ENCODE data around the gene IL10RA. TPM values are rescaled to one million over a fixed set of nuclear protein-coding genes. Genes with fewer than 3 reads are reported as not detected.

Gene IL10RA
- total RNA-seq, 2 experiments from 2014 or later: 161 to 187 TPM

- no peaks in the 10 kb centered on the region for H3K9me3 Mint-ChIP-seq
- ChIA-PET CTCF (interaction anchor here (0.6 to 6.0 kb wide), 8 partner anchors 12 to 142 kb away, joined by 3 to 58 read pairs (median 10); no protein-coding TSS in a partner anchor), POLR2A (no interaction called here)
- peaks cover 94% of the 10 kb centered on the region for H3K4me1 Mint-ChIP-seq
- no peaks in the 10 kb centered on the region for H3K27me3 Mint-ChIP-seq
- H3K27ac Mint-ChIP-seq: peak overlapping the region; percentile 95
- H3K4me3 Mint-ChIP-seq: peak overlapping the region; percentile 12
- peaks cover 6% of the 10 kb centered on the region for H3K36me3 Mint-ChIP-seq (ENCODE audit: low read depth)
- no peak for DNase-seq
Measured at GRCh38 chr11:117949062-117949461, 37.1 kb upstream of the IL10RA start.

GRCh38 chr11:117950301-117950700 lies 35.9 kb upstream of the IL10RA start:
- peak overlapping the region; percentile 95 for H3K27ac Mint-ChIP-seq
- ChIA-PET POLR2A (interaction anchor here (1.2 to 2.4 kb wide), 3 partner anchors 36 to 103 kb away, joined by 3 to 11 read pairs (median 6); partner anchors contain the start of gene IL10RA), CTCF (interaction anchor here (1.0 to 6.0 kb wide), 22 partner anchors 9 to 145 kb away, joined by 3 to 58 read pairs (median 6); no protein-coding TSS in a partner anchor)
- peaks cover 87% of the 10 kb centered on the region for H3K4me1 Mint-ChIP-seq
- H3K9me3 Mint-ChIP-seq: no peaks in the 10 kb centered on the region
- no peaks in the 10 kb centered on the region for H3K27me3 Mint-ChIP-seq
- peak overlapping the region; percentile 78 for H3K4me3 Mint-ChIP-seq
- peak; percentile 81 for DNase-seq
- peaks cover 9% of the 10 kb centered on the region for H3K36me3 Mint-ChIP-seq (ENCODE audit: low read depth)

DNA sequence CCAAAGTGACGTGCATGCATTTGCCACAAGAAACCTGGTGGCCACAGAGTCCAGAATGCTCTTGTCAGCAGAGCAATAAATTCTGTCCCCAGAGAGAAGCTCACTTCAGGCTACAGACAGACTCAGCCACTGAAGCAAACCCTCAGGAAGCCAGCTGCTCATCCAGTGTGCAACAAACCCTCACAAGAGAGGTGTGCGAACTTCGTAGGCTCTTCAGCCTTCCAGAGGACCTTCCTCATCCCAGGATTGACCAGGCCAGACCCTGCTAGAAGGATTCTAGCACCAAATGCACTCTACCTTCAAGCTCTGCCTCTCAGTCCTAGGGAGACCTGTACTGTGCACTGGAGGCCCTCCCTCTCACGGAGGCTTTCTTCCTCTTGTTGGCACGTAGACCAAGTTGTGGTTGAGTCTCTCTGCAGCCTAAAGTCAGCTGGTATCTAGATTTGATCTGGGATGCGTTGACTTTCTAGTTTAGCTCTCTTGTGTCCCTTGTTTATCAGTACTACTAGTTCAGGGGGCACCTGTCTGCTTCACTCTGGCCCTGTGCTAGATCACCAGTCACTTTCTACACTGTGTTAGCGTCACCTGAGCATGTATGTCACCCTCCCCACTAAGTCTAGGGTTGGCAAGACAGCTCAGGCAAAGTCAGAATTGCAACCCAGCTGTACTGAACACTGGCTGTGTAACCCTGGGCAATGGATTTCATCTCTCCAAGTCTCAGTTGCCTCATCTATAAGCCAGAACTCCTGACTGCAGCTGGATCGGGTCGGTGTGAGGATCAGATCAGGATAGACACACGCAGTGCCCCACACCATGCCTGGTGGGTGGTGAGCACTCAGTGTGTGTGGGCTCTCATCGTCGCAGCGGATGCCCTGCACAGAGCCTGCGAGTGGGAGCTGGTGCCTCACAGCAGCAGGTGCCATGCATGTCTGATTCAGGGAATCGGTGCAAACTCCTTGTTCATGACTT lies 34.9 kb upstream of the IL10RA start:
- Mint-ChIP-seq H3K9me3 (peaks cover 5% of the 10 kb centered on the region), H3K4me3 (peak overlapping the region; percentile 78), H3K36me3 (ENCODE audit: low read depth) (peaks cover 11% of the 10 kb centered on the region), H3K4me1 (peaks cover 78% of the 10 kb centered on the region), H3K27ac (peak overlapping the region; percentile 95), H3K27me3 (no peaks in the 10 kb centered on the region)
- CTCF ChIA-PET: interaction anchor here (0.7 to 6.0 kb wide), 30 partner anchors 9 to 492 kb away, joined by 3 to 58 read pairs (median 4); no protein-coding TSS in a partner anchor
- POLR2A ChIA-PET: interaction anchor here (0.7 to 2.4 kb wide), 6 partner anchors 28 to 102 kb away, joined by 3 to 11 read pairs (median 3); partner anchors contain the start of gene IL10RA
- peak; percentile 73 for DNase-seq

GRCh38 chr11:117953024-117953671 lies 33.0 kb upstream of the IL10RA start:
- H3K9me3 Mint-ChIP-seq: peaks cover 22% of the 10 kb centered on the region
- peaks cover 71% of the 10 kb centered on the region for H3K4me1 Mint-ChIP-seq
- POLR2A ChIA-PET: interaction anchor here (0.6 to 1.1 kb wide), 2 partner anchors 34 to 49 kb away, joined by 3 to 4 read pairs; partner anchors contain the start of gene IL10RA
- peak overlapping the region; percentile 95 for H3K27ac Mint-ChIP-seq
- no peaks in the 10 kb centered on the region for H3K27me3 Mint-ChIP-seq
- peak; percentile 59 for DNase-seq
- CTCF ChIA-PET: interaction anchor here (0.6 to 5.0 kb wide), 13 partner anchors 12 to 218 kb away, joined by 3 to 58 read pairs (median 4); no protein-coding TSS in a partner anchor
- H3K4me3 Mint-ChIP-seq: peak overlapping the region; percentile 22
- peaks cover 30% of the 10 kb centered on the region for H3K36me3 Mint-ChIP-seq (ENCODE audit: low read depth)

DNA sequence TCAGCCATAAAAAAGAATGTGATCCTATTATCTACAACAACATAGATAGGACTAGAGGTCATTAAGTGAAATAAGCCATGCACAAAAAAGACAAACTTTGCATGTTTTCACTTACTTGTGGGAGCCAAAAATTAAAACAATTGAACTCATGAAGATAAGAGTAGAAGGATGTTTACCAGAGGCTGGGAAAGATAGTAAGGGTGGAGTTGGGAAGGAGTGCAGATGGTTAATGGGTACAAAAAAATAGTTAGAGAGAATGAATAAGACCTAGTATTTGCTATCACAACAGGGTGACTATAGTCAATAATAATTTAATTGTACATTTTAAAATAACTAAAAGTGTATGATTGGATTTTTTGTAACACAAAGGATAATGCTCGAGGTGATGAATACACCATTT lies 27.2 kb upstream of the IL10RA start:
- no peak for DNase-seq
- no peak overlapping the region for H3K27ac Mint-ChIP-seq
- H3K36me3 Mint-ChIP-seq (ENCODE audit: low read depth): peaks cover 56% of the 10 kb centered on the region
- ChIA-PET POLR2A (no interaction called here), CTCF (no interaction called here)
- no peak overlapping the region for H3K4me3 Mint-ChIP-seq
- H3K27me3 Mint-ChIP-seq: no peaks in the 10 kb centered on the region
- H3K9me3 Mint-ChIP-seq: peaks cover 44% of the 10 kb centered on the region
- peaks cover 48% of the 10 kb centered on the region for H3K4me1 Mint-ChIP-seq

GRCh38 chr11:117959438-117960149 lies 26.6 kb upstream of the IL10RA start:
- CTCF ChIA-PET: interaction anchor here (0.8 to 3.6 kb wide), 6 partner anchors 9 to 93 kb away, joined by 3 to 14 read pairs (median 11); no protein-coding TSS in a partner anchor
- peaks cover 54% of the 10 kb centered on the region for H3K36me3 Mint-ChIP-seq (ENCODE audit: low read depth)

GRCh38 chr11:117960406-117960805 lies 25.8 kb upstream of the IL10RA start:
- Mint-ChIP-seq H3K36me3 (ENCODE audit: low read depth) (peaks cover 54% of the 10 kb centered on the region), H3K9me3 (peaks cover 44% of the 10 kb centered on the region), H3K27ac (peak overlapping the region; percentile 80), H3K27me3 (no peaks in the 10 kb centered on the region), H3K4me1 (peaks cover 43% of the 10 kb centered on the region), H3K4me3 (no peak overlapping the region)
- ChIA-PET POLR2A (no interaction called here), CTCF (interaction anchor here (0.8 to 3.6 kb wide), 8 partner anchors 9 to 93 kb away, joined by 3 to 14 read pairs (median 8); no protein-coding TSS in a partner anchor)
- no peak for DNase-seq

More at GRCh38 chr11:117959438-117960149, 26.6 kb upstream of the IL10RA start:
- DNase-seq: no peak
- Mint-ChIP-seq H3K4me3 (no peak overlapping the region), H3K27me3 (no peaks in the 10 kb centered on the region), H3K9me3 (peaks cover 44% of the 10 kb centered on the region), H3K27ac (peak overlapping the region; percentile 80), H3K4me1 (peaks cover 43% of the 10 kb centered on the region)
- POLR2A ChIA-PET: no interaction called here

- H3K4me3 Mint-ChIP-seq: no peak overlapping the region
- H3K9me3 Mint-ChIP-seq: peaks cover 33% of the 10 kb centered on the region
- H3K4me1 Mint-ChIP-seq: peaks cover 40% of the 10 kb centered on the region
- H3K27me3 Mint-ChIP-seq: no peaks in the 10 kb centered on the region
- no peak for DNase-seq
- ChIA-PET POLR2A (no interaction called here), CTCF (interaction anchor here (2.1 to 3.6 kb wide), 3 partner anchors 12 to 16 kb away, joined by 11 to 14 read pairs (median 13); no protein-coding TSS in a partner anchor)
- H3K36me3 Mint-ChIP-seq (ENCODE audit: low read depth): peaks cover 45% of the 10 kb centered on the region
- H3K27ac Mint-ChIP-seq: no peak overlapping the region
Measured at GRCh38 chr11:117961896-117962295, 24.3 kb upstream of the IL10RA start.

DNA sequence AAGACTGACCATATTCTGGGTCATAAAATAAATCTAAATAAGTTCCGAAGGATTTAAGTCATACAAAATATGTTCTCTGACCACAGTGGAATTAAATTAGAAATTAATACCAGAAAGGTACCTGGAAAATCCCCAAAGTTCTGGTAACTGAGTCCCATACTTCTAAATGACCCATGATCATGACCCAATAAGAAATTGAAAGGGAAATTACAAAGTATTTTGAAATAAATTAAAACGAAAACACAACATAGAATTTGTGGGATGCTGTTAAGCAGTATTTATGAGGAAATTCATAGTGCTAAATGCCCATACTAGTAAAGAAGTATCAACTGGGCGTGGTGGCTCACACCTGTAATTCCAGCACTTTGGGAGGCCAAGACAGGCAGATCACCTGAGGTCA lies 23.4 kb upstream of the IL10RA start:
- H3K9me3 Mint-ChIP-seq: peaks cover 25% of the 10 kb centered on the region
- ChIA-PET POLR2A (no interaction called here), CTCF (interaction anchor here (0.6 to 3.6 kb wide), 3 partner anchors 15 to 679 kb away, joined by 3 to 11 read pairs (median 3); no protein-coding TSS in a partner anchor)
- H3K36me3 Mint-ChIP-seq (ENCODE audit: low read depth): peaks cover 36% of the 10 kb centered on the region
- H3K4me1 Mint-ChIP-seq: peaks cover 34% of the 10 kb centered on the region
- H3K4me3 Mint-ChIP-seq: no peak overlapping the region
- H3K27me3 Mint-ChIP-seq: no peaks in the 10 kb centered on the region
- no peak for DNase-seq
- no peak overlapping the region for H3K27ac Mint-ChIP-seq

DNA sequence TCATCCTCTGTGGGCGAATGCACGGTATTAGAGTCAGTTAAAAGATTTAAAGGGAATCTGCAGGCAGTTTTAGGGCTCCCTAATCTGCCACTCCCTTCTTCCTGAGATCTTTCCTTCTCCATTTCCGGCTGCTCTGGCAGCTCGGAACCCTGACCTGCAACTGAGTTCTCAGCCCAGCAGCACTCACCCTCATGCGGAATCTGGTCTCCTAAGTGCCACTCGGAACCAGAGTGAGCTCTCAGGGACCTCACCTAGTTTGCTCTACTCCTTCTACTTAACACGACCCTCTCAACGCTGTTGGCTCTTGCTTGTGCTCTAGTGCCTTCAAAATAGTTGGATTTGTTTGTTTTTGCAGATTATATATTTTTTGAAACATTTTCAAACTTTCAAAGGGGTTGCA lies 19.3 kb upstream of the IL10RA start:
- no peaks in the 10 kb centered on the region for H3K27me3 Mint-ChIP-seq
- ChIA-PET CTCF (interaction anchor here (1.2 to 2.0 kb wide), 3 partner anchors 14 to 86 kb away, joined by 3 to 7 read pairs (median 4); no protein-coding TSS in a partner anchor), POLR2A (no interaction called here)
- H3K4me3 Mint-ChIP-seq: no peak overlapping the region
- no peak for DNase-seq
- H3K9me3 Mint-ChIP-seq: no peaks in the 10 kb centered on the region
- H3K27ac Mint-ChIP-seq: no peak overlapping the region
- H3K4me1 Mint-ChIP-seq: peaks cover 36% of the 10 kb centered on the region
- H3K36me3 Mint-ChIP-seq (ENCODE audit: low read depth): peaks cover 16% of the 10 kb centered on the region

GRCh38 chr11:117969160-117969991 lies 16.8 kb upstream of the IL10RA start:
- CTCF ChIA-PET: interaction anchor here (0.6 to 1.8 kb wide), 4 partner anchors 9 to 27 kb away, joined by 3 to 5 read pairs (median 3); partner anchors contain the start of gene IL10RA
- DNase-seq: no peak
- Mint-ChIP-seq H3K36me3 (ENCODE audit: low read depth) (peaks cover 13% of the 10 kb centered on the region), H3K27me3 (no peaks in the 10 kb centered on the region), H3K4me1 (peaks cover 56% of the 10 kb centered on the region), H3K9me3 (no peaks in the 10 kb centered on the region), H3K4me3 (no peak overlapping the region), H3K27ac (no peak overlapping the region)
- POLR2A ChIA-PET: no interaction called here

All from activated CD4-positive, alpha-beta T cell treated with anti-CD3 and anti-CD28 coated beads, Interleukin-2, amount 10 ng/mL, durations not matched to agents 7 days and 5 days (primary cell).